ENCODE results near the gene IVD.

The IVD gene

DNA sequence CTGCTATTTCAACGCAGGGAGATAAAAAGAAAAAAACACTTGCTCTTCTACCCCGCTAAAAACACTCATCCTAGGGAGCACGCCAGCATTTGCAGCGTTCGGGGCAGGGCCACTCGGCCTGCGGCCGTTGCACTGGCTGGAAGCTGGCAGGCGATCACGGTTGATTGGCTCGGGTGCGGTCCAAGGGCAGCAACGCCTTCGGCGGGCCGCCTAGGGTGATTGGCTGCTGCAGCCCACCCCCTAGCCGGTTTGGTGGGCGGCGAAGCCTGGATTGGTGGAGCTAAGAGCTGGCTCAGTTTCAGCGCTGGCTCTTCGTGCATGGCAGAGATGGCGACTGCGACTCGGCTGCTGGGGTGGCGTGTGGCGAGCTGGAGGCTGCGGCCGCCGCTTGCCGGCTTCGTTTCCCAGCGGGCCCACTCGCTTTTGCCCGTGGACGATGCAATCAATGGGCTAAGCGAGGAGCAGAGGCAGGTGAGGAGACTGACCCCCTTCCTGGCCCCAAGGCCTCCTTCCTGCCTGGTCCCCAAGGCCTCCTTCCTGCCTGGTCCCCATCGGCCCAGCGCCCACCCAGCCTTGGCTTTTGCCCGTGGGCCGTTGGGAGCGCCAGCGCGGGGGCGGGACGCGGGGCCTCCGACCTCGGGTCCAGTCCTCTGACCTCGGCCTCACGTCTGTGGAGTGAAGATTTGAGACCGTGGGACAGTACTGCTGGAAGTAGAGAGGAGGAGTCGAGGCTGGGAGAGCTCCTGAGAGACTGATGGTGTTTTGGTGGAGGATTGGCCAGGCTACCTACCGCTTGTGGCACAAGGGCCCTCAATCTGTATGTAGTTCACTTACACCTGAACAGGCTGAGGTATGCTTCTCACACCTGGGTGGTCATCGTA is at the start of gene IVD:
TSS of gene IVD (plus strand) at position 295 of the 881 bp plus-strand sequence. CDS start at position 328, 33 bp downstream.
- peak within 1 kb of the TSS; percentile 82 to 90 for H3K9ac ChIP-seq (ENCODE audit: low read depth in 1 of 2, low read length in 2 of 2)
- peaks cover 11% of the 10 kb centered on the region in 2 donors for H3K4me1 ChIP-seq (ENCODE audit: control insufficient read depth in 2 of 2, insufficient read depth in 2 of 2, low read length in 2 of 2)
- H3K27me3 ChIP-seq (ENCODE audit: control insufficient read depth in 2 of 2, insufficient read depth in 2 of 2, low read length in 2 of 2) = no peaks in the 10 kb centered on the region
- H3K4me3 ChIP-seq (ENCODE audit: low read length in 2 of 2) = peak within 1 kb of the TSS; percentile 87 to 89
- peaks cover 6 to 13% of the 10 kb centered on the region in 2 donors for H3K36me3 ChIP-seq (ENCODE audit: control insufficient read depth in 2 of 2, insufficient read depth in 2 of 2, low read length in 2 of 2)
- no peaks in the 10 kb centered on the region for H3K9me3 ChIP-seq (ENCODE audit: control insufficient read depth in 2 of 2, low read length in 2 of 2)
- H3K27ac ChIP-seq (ENCODE audit: low read depth in 2 of 2, low read length in 2 of 2) = peak within 1 kb of the TSS; percentile 64 to 75

DNA sequence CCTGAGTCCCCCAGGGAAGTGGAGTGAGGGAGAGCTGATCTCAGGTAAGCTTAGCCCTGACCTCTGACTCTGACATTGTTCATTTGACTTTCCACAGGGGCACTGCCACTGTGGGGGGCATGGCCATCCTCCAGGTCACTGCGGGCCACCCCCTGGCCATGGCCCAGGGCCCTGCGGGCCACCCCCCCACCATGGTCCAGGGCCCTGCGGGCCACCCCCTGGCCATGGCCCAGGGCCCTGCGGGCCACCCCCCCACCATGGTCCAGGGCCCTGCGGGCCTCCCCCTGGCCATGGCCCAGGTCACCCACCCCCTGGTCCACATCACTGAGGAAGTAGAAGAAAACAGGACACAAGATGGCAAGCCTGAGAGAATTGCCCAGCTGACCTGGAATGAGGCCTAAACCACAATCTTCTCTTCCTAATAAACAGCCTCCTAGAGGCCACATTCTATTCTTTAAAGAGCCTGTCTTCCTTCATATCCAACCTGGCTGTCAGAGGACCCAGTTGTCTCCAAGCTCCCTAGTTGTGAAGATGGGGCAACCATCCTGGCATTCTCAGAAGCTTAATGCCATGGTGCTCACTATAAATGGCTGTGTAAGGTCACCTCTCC is 49.5 kb upstream of the IVD start:
- H3K9ac ChIP-seq (ENCODE audit: low read depth in 1 of 2, low read length in 2 of 2) = peak overlapping the region in 1 of 2 donors; percentile 45
- H3K4me1 ChIP-seq (ENCODE audit: control insufficient read depth in 2 of 2, insufficient read depth in 2 of 2, low read length in 2 of 2) = peaks cover 34 to 35% of the 10 kb centered on the region in 2 donors
- H3K27me3 ChIP-seq (ENCODE audit: control insufficient read depth in 2 of 2, insufficient read depth in 2 of 2, low read length in 2 of 2) = no peaks in the 10 kb centered on the region
- H3K27ac ChIP-seq (ENCODE audit: low read depth in 2 of 2, low read length in 2 of 2) = peak overlapping the region; percentile 98 to 100
- H3K9me3 ChIP-seq (ENCODE audit: control insufficient read depth in 2 of 2, low read length in 2 of 2) = no peaks in the 10 kb centered on the region
- H3K4me3 ChIP-seq (ENCODE audit: low read length in 2 of 2) = no peak overlapping the region
- peaks cover 31 to 44% of the 10 kb centered on the region in 2 donors for H3K36me3 ChIP-seq (ENCODE audit: control insufficient read depth in 2 of 2, insufficient read depth in 2 of 2, low read length in 2 of 2)

DNA sequence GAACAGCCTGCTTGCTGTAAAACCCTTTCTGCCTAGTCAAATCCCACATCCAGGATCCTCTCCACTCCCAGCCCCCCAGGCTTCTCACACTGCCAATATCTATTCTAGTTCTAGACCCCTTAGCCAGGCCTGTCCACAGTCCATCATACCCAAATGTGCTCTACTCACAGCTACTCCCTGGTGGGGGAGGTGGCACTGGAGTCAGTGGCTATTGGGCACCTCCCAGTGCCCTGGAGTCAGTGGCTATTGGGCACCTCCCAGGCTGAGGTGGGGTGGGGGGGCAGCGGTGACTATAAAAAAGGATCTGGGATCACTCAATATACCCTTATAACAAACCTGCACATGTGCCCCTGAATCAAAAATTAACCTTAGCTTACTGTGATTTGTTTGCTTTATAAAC is 48.3 kb upstream of the IVD start:
- Histone ChIP-seq H3K27ac (ENCODE audit: low read depth in 2 of 2, low read length in 2 of 2) (peak overlapping the region; percentile 70 to 79), H3K36me3 (ENCODE audit: control insufficient read depth in 2 of 2, insufficient read depth in 2 of 2, low read length in 2 of 2) (peaks cover 31 to 43% of the 10 kb centered on the region in 2 donors), H3K4me3 (ENCODE audit: low read length in 2 of 2) (no peak overlapping the region), H3K27me3 (ENCODE audit: control insufficient read depth in 2 of 2, insufficient read depth in 2 of 2, low read length in 2 of 2) (no peaks in the 10 kb centered on the region), H3K9ac (ENCODE audit: low read depth in 1 of 2, low read length in 2 of 2) (peak overlapping the region in 1 of 2 donors; percentile 45), H3K4me1 (ENCODE audit: control insufficient read depth in 2 of 2, insufficient read depth in 2 of 2, low read length in 2 of 2) (peaks cover 34 to 35% of the 10 kb centered on the region in 2 donors), H3K9me3 (ENCODE audit: control insufficient read depth in 2 of 2, low read length in 2 of 2) (no peaks in the 10 kb centered on the region)

DNA sequence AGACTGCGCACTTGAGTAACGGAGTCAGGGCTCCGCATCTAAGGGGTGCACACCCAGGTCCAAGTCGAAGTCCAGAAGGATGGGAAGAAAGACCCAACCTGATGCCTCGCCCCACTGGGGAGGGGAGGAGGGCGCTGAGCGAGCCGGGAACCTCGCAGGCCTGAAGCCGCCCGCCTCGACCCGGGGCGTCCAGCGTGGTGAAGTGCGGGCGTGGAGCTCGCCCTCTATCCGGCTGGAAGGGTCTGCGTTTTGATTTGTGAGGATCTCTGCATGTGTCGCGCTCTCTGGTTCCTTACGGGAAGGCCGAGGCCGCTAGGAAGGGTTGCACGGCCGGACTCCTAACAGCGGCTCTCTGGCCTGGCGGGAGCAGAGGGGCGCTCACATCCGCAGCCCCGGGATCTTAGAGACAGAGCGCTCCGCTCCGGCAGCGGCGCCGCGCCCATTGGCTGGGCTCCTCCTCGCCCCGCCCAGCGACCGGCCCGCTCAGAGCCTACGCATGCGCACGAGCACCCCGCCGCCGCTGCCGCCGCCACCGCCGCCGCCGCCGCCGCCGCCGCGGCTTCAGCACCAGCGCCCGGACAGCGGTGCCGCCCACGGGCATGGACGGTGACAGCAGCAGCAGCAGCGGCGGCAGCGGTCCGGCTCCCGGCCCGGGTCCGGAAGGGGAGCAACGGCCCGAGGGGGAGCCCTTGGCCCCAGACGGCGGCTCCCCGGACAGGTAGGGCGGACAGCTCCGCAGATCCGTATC is 47.7 kb upstream of the IVD start, which contains the start of gene DISP2:
TSS of gene DISP2 (plus strand) at position 497 of the 748 bp plus-strand sequence. CDS start at position 600, 103 bp downstream.
- Histone ChIP-seq H3K27me3 (ENCODE audit: control insufficient read depth in 2 of 2, insufficient read depth in 2 of 2, low read length in 2 of 2) (no peaks in the 10 kb centered on the region), H3K36me3 (ENCODE audit: control insufficient read depth in 2 of 2, insufficient read depth in 2 of 2, low read length in 2 of 2) (peaks cover 31 to 36% of the 10 kb centered on the region in 2 donors), H3K9me3 (ENCODE audit: control insufficient read depth in 2 of 2, low read length in 2 of 2) (no peaks in the 10 kb centered on the region), H3K4me1 (ENCODE audit: control insufficient read depth in 2 of 2, insufficient read depth in 2 of 2, low read length in 2 of 2) (peaks cover 34 to 35% of the 10 kb centered on the region in 2 donors), H3K9ac (ENCODE audit: low read depth in 1 of 2, low read length in 2 of 2) (peak within 1 kb of the TSS; percentile 32 to 45), H3K27ac (ENCODE audit: low read depth in 2 of 2, low read length in 2 of 2) (peak within 1 kb of the TSS; percentile 70 to 79), H3K4me3 (ENCODE audit: low read length in 2 of 2) (peak within 1 kb of the TSS; percentile 53 to 60)

DNA sequence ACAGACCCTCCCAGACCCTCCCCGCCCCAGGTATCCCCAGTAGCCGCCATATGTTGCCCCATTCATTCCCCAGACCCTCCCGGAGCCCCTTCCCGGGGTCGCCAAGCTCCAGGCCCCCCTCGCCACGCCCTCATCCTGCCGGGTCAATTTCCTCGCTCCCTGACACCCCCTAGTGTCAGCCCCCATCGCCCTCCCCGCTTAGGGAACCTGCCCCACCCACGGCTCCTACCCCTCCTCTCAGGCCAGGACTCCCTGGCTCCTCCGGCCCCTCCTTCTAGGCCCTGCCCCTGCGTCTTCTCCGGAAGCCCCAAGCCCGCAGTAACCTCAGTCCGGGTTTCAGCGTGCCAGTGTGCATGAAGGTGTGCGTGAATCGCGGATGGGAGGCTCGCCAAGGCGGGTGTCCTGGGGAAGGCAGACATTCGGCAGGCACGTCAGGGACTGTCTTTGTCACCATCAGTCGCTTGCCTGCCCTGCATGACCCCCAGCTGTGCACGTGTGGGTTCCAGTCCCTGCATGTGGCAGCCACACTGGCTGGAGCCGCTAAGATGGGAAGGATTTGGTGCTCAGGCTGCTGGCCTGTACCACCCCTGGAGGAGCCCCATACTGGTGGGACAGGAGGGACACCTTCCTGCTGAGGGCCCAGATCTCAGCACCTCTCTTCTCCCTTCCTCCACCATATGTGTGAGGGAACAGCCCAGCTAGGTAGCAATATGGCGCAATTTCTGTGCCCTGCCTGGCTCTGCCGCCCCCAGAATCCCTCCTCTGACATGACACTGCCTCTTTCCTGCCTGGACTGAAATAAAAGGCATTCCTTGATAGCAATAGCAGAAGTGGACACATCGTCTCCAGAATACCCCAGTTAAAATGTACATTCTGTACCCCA is 46.9 kb upstream of the IVD start:
- no peak overlapping the region for H3K27ac ChIP-seq (ENCODE audit: low read depth in 2 of 2, low read length in 2 of 2)
- peak overlapping the region; percentile 24 to 44 for H3K4me3 ChIP-seq (ENCODE audit: low read length in 2 of 2)
- H3K9ac ChIP-seq (ENCODE audit: low read depth in 1 of 2, low read length in 2 of 2) = no peak overlapping the region

DNA sequence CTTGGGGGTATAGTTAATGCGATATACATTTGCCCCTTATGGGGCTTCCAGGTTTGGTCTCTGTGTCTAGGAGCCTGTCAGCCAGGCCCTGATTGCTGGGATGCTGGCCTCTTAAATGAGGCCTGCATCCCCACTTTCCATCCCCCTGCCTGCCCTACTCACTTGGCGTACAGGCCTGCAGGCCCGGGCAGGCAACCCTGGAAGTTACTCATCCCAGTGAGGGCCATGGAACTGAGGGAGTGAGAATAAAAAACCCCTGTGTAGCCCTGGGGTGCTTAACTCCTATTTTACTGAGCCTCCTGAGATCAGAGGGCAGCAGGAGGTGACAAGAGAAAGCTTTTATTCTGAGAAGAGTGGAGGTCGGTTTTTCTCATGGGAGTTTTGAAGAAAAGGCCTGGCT is 45.6 kb upstream of the IVD start:
- no peaks in the 10 kb centered on the region for H3K27me3 ChIP-seq (ENCODE audit: control insufficient read depth in 2 of 2, insufficient read depth in 2 of 2, low read length in 2 of 2)
- peaks cover 15 to 17% of the 10 kb centered on the region in 2 donors for H3K36me3 ChIP-seq (ENCODE audit: control insufficient read depth in 2 of 2, insufficient read depth in 2 of 2, low read length in 2 of 2)
- no peaks in the 10 kb centered on the region for H3K9me3 ChIP-seq (ENCODE audit: control insufficient read depth in 2 of 2, low read length in 2 of 2)
- H3K4me1 ChIP-seq (ENCODE audit: control insufficient read depth in 2 of 2, insufficient read depth in 2 of 2, low read length in 2 of 2) = peaks cover 17 to 21% of the 10 kb centered on the region in 2 donors
- H3K9ac ChIP-seq (ENCODE audit: low read depth in 1 of 2, low read length in 2 of 2) = no peak overlapping the region
- H3K4me3 ChIP-seq (ENCODE audit: low read length in 2 of 2) = no peak overlapping the region
- H3K27ac ChIP-seq (ENCODE audit: low read depth in 2 of 2, low read length in 2 of 2) = no peak overlapping the region

More for the DNA sequence above, 46.9 kb upstream of the IVD start:
- Histone ChIP-seq H3K9me3 (ENCODE audit: control insufficient read depth in 2 of 2, low read length in 2 of 2) (no peaks in the 10 kb centered on the region), H3K4me1 (ENCODE audit: control insufficient read depth in 2 of 2, insufficient read depth in 2 of 2, low read length in 2 of 2) (peaks cover 30 to 32% of the 10 kb centered on the region in 2 donors), H3K27me3 (ENCODE audit: control insufficient read depth in 2 of 2, insufficient read depth in 2 of 2, low read length in 2 of 2) (no peaks in the 10 kb centered on the region), H3K36me3 (ENCODE audit: control insufficient read depth in 2 of 2, insufficient read depth in 2 of 2, low read length in 2 of 2) (peaks cover 27 to 30% of the 10 kb centered on the region in 2 donors)

DNA sequence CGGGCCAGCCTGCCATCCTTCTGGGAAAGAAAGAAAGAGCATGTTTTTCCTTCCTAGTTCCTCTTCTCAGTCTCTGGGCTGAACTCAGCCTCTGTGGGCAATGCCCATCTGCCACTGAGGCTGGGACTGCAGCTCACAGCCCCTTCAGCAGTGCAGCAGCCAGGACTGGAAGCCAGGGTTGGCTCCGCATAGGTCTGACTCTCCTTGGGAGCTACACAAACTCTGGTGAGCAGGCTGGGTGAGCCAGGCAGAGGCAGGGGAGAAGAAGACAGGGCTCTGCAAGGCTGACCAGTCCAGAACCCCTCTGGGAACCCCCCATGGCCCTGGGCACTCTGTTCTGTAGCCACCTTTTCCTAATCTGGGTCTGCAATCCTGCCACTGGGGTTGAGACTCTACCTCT is 44.0 kb upstream of the IVD start:
- H3K9me3 ChIP-seq (ENCODE audit: control insufficient read depth in 2 of 2, low read length in 2 of 2) = no peaks in the 10 kb centered on the region
- peaks cover 1 to 3% of the 10 kb centered on the region in 2 donors for H3K36me3 ChIP-seq (ENCODE audit: control insufficient read depth in 2 of 2, insufficient read depth in 2 of 2, low read length in 2 of 2)
- no peaks in the 10 kb centered on the region for H3K27me3 ChIP-seq (ENCODE audit: control insufficient read depth in 2 of 2, insufficient read depth in 2 of 2, low read length in 2 of 2)
- H3K27ac ChIP-seq (ENCODE audit: low read depth in 2 of 2, low read length in 2 of 2) = no peak overlapping the region
- no peak overlapping the region for H3K4me3 ChIP-seq (ENCODE audit: low read length in 2 of 2)
- no peak overlapping the region for H3K9ac ChIP-seq (ENCODE audit: low read depth in 1 of 2, low read length in 2 of 2)
- H3K4me1 ChIP-seq (ENCODE audit: control insufficient read depth in 2 of 2, insufficient read depth in 2 of 2, low read length in 2 of 2) = peaks cover 5 to 17% of the 10 kb centered on the region in 2 donors

DNA sequence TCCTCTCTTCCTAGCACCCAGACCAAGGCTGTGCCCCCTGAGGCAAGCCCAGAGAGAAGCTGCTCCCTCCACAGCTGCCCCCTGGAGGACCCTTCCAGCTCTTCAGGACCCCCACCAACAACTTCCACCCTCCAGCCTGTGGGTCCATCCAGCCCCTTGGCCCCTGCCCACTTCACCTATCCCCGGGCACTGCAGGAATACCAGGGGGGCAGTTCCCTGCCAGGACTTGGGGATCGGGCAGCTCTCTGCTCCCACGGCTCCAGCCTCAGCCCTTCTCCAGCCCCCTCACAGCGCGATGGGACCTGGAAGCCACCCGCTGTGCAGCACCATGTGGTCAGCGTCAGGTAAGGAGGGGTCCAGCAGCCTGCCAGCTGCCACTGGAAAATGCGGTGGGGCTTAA is 42.0 kb upstream of the IVD start:
- Histone ChIP-seq H3K27me3 (ENCODE audit: control insufficient read depth in 2 of 2, insufficient read depth in 2 of 2, low read length in 2 of 2) (no peaks in the 10 kb centered on the region), H3K9ac (ENCODE audit: low read depth in 1 of 2, low read length in 2 of 2) (no peak overlapping the region), H3K4me3 (ENCODE audit: low read length in 2 of 2) (no peak overlapping the region), H3K36me3 (ENCODE audit: control insufficient read depth in 2 of 2, insufficient read depth in 2 of 2, low read length in 2 of 2) (no peaks in the 10 kb centered on the region), H3K9me3 (ENCODE audit: control insufficient read depth in 2 of 2, low read length in 2 of 2) (no peaks in the 10 kb centered on the region), H3K4me1 (ENCODE audit: control insufficient read depth in 2 of 2, insufficient read depth in 2 of 2, low read length in 2 of 2) (peaks cover 10 to 20% of the 10 kb centered on the region in 2 donors), H3K27ac (ENCODE audit: low read depth in 2 of 2, low read length in 2 of 2) (no peak overlapping the region)

DNA sequence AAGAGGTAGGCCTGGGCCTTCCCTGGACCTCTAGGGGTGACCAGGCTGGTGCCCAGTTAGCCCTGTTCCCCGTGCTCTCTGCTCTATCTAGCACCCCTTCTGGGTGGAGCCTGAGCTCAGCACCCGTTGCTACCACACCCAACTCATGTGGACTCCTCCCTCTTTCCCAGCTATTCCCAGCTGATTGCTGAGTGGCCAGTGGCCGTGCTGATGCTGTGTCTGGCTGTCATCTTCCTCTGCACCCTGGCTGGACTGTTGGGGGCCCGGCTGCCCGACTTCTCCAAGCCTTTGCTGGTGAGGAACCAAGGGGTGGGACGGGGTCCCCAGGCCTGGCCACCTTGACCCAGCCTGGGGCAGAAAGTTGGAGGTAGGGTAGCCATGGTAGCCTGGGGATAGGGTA is 41.3 kb upstream of the IVD start:
- no peak overlapping the region for H3K27ac ChIP-seq (ENCODE audit: low read depth in 2 of 2, low read length in 2 of 2)
- no peak overlapping the region for H3K4me3 ChIP-seq (ENCODE audit: low read length in 2 of 2)
- no peaks in the 10 kb centered on the region for H3K9me3 ChIP-seq (ENCODE audit: control insufficient read depth in 2 of 2, low read length in 2 of 2)
- H3K4me1 ChIP-seq (ENCODE audit: control insufficient read depth in 2 of 2, insufficient read depth in 2 of 2, low read length in 2 of 2) = peaks cover 10 to 16% of the 10 kb centered on the region in 2 donors
- no peaks in the 10 kb centered on the region for H3K36me3 ChIP-seq (ENCODE audit: control insufficient read depth in 2 of 2, insufficient read depth in 2 of 2, low read length in 2 of 2)
- H3K27me3 ChIP-seq (ENCODE audit: control insufficient read depth in 2 of 2, insufficient read depth in 2 of 2, low read length in 2 of 2) = no peaks in the 10 kb centered on the region
- no peak overlapping the region for H3K9ac ChIP-seq (ENCODE audit: low read depth in 1 of 2, low read length in 2 of 2)
